Measurements from ENCODE around the gene SCP2.

DNA sequence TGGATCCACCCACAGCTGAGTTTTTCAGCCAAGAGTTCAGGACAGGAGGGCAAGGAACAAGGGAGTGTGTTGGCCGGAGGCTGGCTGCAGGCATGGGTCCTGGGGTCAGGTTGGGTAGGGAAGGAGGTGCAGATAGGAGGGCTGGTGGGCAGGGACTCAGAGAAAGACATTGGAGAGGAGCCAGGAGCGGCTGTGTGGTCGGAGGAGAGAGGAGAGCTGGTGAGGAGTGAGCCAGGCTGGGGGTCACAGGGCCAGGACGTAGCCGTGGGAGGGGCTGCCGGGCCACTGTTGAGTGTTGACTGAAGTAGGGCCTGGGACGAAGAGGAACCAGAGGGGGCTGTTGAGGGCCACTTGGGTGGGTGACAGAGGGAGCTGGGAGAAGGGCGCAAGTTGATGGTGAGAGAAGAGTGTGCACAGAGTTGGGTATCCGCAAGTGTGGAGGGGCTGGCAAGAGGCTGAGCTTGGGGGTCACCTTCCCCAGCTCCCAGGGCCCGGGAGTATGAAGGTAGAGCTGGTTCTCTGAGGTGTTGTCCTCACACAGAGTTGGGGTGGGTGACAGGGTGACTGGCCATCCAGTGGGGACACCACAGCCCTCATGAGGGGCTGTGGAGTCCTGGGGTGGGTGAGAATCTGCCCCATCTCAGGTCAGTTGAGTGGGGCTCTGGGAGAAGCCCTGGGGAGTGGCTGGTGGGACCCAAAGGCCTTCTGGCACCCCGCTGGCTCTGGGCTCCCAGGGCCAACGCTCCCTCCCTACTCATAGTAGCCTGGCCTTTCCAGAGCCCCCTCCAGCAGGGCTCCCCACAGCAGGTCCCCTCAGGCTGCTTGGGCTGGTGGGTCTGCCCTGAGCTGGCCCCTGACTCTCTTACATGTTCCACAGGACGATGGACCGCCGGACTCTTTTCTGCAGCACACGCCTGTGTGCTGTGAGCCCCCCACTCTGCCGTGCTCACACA is 156.8 kb downstream of the SCP2 start:
- TF ChIP-seq, protein P1, sequence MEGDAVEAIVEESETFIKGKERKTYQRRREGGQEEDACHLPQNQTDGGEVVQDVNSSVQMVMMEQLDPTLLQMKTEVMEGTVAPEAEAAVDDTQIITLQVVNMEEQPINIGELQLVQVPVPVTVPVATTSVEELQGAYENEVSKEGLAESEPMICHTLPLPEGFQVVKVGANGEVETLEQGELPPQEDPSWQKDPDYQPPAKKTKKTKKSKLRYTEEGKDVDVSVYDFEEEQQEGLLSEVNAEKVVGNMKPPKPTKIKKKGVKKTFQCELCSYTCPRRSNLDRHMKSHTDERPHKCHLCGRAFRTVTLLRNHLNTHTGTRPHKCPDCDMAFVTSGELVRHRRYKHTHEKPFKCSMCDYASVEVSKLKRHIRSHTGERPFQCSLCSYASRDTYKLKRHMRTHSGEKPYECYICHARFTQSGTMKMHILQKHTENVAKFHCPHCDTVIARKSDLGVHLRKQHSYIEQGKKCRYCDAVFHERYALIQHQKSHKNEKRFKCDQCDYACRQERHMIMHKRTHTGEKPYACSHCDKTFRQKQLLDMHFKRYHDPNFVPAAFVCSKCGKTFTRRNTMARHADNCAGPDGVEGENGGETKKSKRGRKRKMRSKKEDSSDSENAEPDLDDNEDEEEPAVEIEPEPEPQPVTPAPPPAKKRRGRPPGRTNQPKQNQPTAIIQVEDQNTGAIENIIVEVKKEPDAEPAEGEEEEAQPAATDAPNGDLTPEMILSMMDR (IDR thresholded peaks at IDR 0.05), result no peak
- TF ChIP-seq POLR2A (IDR thresholded peaks at IDR 0.05), result no peak
